Skeletal muscle cell (primary cell): ENCODE data around the gene FNDC3A.

Source experiments
- DNase-seq: peaks from one replicate; pipeline ENCODE4 v3.0.0-alpha.2; 2010; ENCODE audit warnings: low read depth
- H3K4me3 ChIP-seq: 2 replicates; pipeline ENCODE4 v1.5.1; 2011; ENCODE audit warnings: low read depth, mild to moderate bottlenecking, control low read depth, low read length, moderate library complexity

FNDC3A gene

GRCh38 chr13:49235856-49236431, 260.2 kb downstream of the FNDC3A start:
- no peak overlapping the region for H3K4me3 ChIP-seq

GRCh38 chr13:49238621-49239020, 262.9 kb downstream of the FNDC3A start:
- DNase-seq: no peak
- H3K4me3 ChIP-seq: no peak overlapping the region

More at GRCh38 chr13:49235856-49236431, 260.2 kb downstream of the FNDC3A start:
- no peak for DNase-seq

GRCh38 chr13:49240017-49240416, 264.3 kb downstream of the FNDC3A start:
- no peak for DNase-seq
- H3K4me3 ChIP-seq: no peak overlapping the region

- DNase-seq: no peak
- H3K4me3 ChIP-seq: no peak overlapping the region
Measured at GRCh38 chr13:49241296-49241695, 265.6 kb downstream of the FNDC3A start.

- H3K4me3 ChIP-seq: no peak overlapping the region
- DNase-seq: no peak
Measured at GRCh38 chr13:49245101-49245500, 269.4 kb downstream of the FNDC3A start.

GRCh38 chr13:49246850-49247642, 271.3 kb downstream of the FNDC3A start:
- peak overlapping the region; percentile 94 for H3K4me3 ChIP-seq
- DNase-seq: no peak

- DNase-seq: peak; percentile 81
- peak within 1 kb of the TSS; percentile 94 for H3K4me3 ChIP-seq
Measured at GRCh38 chr13:49247643-49248621, 272.2 kb downstream of the FNDC3A start, which contains the start of gene CDADC1. Gene CDADC1 (plus strand): TSS chr13:49247925. CDS start chr13:49248038, 113 bp downstream.

- no peak for DNase-seq
- peak overlapping the region; percentile 94 for H3K4me3 ChIP-seq
Measured at GRCh38 chr13:49248622-49249002, 272.9 kb downstream of the FNDC3A start.

GRCh38 chr13:49251326-49251725, 275.6 kb downstream of the FNDC3A start:
- no peak for DNase-seq
- H3K4me3 ChIP-seq: no peak overlapping the region

GRCh38 chr13:49253310-49253709, 277.6 kb downstream of the FNDC3A start:
- DNase-seq: no peak
- H3K4me3 ChIP-seq: no peak overlapping the region

- no peak for DNase-seq
- H3K4me3 ChIP-seq: no peak overlapping the region
Measured at GRCh38 chr13:49254007-49254406, 278.3 kb downstream of the FNDC3A start.

- H3K4me3 ChIP-seq: no peak overlapping the region
- peak; percentile 73 for DNase-seq
Measured at GRCh38 chr13:49256841-49257240, 281.1 kb downstream of the FNDC3A start.

- DNase-seq: no peak
- H3K4me3 ChIP-seq: no peak overlapping the region
Measured at GRCh38 chr13:49258089-49258796, 282.5 kb downstream of the FNDC3A start.
